Measurements from ENCODE around the gene TMEM130.
A peak's percentile ranks its signal among the peaks of the same experiment; 100 is the strongest.

The TMEM130 gene

DNA sequence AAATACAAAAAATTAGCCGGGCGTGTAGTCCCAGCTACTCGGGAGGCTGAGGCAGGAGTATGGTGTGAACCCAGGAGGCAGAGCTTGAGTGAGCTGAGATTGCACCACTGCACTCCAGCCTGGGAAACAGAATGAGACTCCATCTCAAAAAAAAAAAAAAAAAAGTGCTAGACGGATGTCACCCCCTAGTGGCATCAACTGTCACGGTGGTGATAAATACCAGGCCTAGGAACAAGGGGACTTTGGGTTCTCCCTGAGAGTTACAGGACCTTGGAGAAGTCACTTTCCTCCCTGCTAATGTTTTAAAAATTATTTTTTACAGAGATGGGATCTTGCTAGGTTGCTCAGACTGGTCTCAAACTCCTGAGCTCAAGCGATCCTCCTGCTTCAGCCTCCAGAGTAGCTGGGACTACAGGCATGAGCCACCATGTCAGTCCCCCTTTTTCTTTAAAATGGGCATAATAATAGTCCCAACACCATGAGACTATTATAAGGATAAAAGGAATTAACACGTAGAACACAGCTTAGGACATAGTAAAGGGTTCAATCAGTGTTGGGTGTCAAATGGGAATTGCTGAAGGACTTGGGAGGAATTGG is 2.6 kb upstream of the TMEM130 start:
- Mint-ChIP-seq H3K9me3 (no peaks in the 10 kb centered on the region), H3K4me3 (no peak overlapping the region), H3K4me1 (no peaks in the 10 kb centered on the region), H3K27me3 (peaks cover 11% of the 10 kb centered on the region), H3K27ac (ENCODE audit: low read depth) (no peak overlapping the region), H3K36me3 (ENCODE audit: insufficient read depth) (peaks cover 4% of the 10 kb centered on the region)
- DNase-seq (ENCODE audit: low spot score in 2 of 2) (no peak), ATAC-seq (replicated peaks; ENCODE audit: extremely low read depth, poor library complexity, severe bottlenecking) (peak; percentile 37)

DNA sequence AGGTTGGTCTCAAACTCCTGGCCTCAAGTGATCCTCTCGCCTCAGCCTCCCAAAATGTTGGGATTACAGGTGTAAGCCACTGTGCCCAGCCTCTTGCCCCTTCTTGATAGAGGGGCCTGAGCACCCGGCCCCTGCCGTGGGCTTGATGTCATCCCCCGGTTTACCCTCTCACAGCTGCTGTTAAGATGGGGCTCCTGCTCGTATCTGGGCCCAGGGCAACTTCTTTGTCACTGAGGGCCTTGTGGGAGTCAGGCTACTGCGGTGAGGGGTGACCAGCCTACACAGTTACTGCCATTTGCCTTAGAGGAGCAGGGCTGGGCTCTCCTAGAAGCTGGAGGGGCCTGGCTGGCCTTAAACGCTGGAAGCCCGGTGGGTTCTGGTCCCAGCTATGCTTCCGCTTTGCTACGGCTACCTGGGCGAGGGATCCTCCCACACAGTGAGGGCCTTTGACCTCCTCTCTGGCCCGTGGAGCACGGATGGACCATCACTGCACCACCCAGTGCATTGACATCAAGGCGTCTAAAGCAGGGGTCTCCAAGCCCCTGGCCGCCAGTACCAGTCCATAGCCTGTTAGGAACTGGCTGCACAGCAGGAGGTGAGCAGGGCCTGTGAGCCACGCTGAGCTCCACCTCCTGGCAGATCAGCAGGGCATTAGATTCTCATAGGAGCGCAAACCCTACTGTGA is 1.1 kb upstream of the TMEM130 start:
- Mint-ChIP-seq H3K4me1 (no peaks in the 10 kb centered on the region), H3K27me3 (peaks cover 15% of the 10 kb centered on the region), H3K4me3 (peak overlapping the region; percentile 69), H3K9me3 (no peaks in the 10 kb centered on the region), H3K36me3 (ENCODE audit: insufficient read depth) (peaks cover 2% of the 10 kb centered on the region), H3K27ac (ENCODE audit: low read depth) (no peak overlapping the region)
- DNase-seq (ENCODE audit: low spot score in 2 of 2) (no peak), ATAC-seq (replicated peaks; ENCODE audit: extremely low read depth, poor library complexity, severe bottlenecking) (no peak)

DNA sequence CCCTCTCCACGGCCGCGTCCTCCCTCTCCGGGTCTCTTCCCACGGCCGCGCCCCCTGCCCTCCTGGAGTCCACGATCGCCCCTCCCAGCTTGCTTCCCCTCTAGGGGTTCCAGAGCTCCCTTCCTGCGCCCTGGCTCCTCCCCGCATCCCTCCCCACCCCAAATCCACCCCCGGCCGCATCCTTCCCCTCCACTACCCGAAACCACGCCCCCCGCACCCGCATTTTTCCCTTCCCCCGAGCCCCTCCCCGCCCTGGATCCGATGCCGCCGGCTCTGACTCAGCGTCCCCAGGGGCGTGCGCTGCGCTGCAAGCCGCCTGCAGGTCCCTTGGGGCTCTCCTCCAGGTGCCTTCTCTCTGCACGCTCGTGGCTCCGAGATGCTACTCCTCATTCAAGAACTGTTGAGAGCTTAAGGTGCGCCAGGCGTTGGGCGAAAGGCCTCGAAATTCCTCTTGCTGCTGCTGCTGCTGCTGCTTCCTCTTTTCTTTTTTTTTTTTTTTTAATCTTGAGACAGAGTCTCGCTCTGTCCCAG is 372 bp upstream of the TMEM130 start:
- DNase-seq (ENCODE audit: low spot score in 2 of 2) (no peak), ATAC-seq (replicated peaks; ENCODE audit: extremely low read depth, poor library complexity, severe bottlenecking) (no peak)
- Mint-ChIP-seq H3K36me3 (ENCODE audit: insufficient read depth) (peaks cover 2% of the 10 kb centered on the region), H3K27ac (ENCODE audit: low read depth) (no peak overlapping the region), H3K27me3 (peaks cover 15% of the 10 kb centered on the region), H3K4me1 (no peaks in the 10 kb centered on the region), H3K4me3 (peak overlapping the region; percentile 69), H3K9me3 (no peaks in the 10 kb centered on the region)

DNA sequence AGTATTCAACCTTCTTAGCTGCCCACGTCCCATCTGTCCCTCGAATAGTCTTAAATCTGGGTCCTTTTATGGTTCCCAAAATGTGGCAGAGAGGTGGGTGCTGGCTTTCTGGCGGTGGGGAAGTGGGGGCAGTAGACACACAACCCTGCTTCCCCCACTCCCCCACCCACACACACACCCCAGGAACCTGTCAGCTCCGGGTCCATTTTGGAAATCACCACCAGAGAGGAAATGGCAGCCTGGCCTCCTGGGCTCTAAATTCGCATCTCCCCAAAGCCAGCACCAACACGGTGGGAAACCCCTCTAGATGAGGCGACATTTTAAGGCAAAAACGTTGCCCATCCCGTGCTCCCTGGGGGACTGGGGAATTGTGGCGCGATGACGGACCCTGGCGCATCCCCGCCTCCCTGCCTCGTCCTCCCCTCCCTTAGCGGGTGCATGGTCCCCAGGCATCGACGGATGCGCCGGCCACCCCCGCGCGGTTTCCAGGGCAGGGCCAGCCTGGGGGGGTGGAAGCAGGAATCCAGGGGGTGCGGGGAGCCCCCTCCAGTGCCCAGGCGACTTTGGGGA is 702 bp downstream of the TMEM130 start:
- peaks cover 15% of the 10 kb centered on the region for H3K27me3 Mint-ChIP-seq
- H3K4me1 Mint-ChIP-seq, result no peaks in the 10 kb centered on the region
- DNase-seq (ENCODE audit: low spot score in 2 of 2), result no peak
- no peak for ATAC-seq (replicated peaks; ENCODE audit: extremely low read depth, poor library complexity, severe bottlenecking)
- peak overlapping the region; percentile 13 for H3K4me3 Mint-ChIP-seq
- no peaks in the 10 kb centered on the region for H3K36me3 Mint-ChIP-seq (ENCODE audit: insufficient read depth)
- no peaks in the 10 kb centered on the region for H3K9me3 Mint-ChIP-seq
- H3K27ac Mint-ChIP-seq (ENCODE audit: low read depth), result no peak overlapping the region

DNA sequence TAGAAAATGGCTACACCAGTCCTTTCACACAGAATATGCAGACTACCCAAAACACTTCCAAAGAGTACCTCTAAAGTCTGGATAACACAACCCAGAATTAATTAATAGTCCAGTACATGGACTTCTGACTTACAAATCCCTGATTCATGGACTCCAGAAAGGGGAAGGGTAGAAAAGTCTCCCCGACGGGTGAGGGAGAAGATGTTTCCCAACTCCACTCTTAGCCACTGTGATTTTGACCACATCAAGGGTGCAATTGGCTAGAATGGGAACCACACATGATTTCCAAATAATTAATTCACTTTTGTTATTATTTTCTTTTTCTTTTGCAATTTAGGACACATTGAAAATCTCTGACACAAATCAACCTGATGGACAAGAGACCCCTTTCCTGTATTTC is 1.4 kb downstream of the TMEM130 start:
- Mint-ChIP-seq H3K36me3 (ENCODE audit: insufficient read depth) (no peaks in the 10 kb centered on the region), H3K27ac (ENCODE audit: low read depth) (no peak overlapping the region), H3K27me3 (peaks cover 15% of the 10 kb centered on the region), H3K4me3 (no peak overlapping the region), H3K9me3 (no peaks in the 10 kb centered on the region), H3K4me1 (no peaks in the 10 kb centered on the region)
- no peak for ATAC-seq (replicated peaks; ENCODE audit: extremely low read depth, poor library complexity, severe bottlenecking)
- no peak for DNase-seq (ENCODE audit: low spot score in 2 of 2)

DNA sequence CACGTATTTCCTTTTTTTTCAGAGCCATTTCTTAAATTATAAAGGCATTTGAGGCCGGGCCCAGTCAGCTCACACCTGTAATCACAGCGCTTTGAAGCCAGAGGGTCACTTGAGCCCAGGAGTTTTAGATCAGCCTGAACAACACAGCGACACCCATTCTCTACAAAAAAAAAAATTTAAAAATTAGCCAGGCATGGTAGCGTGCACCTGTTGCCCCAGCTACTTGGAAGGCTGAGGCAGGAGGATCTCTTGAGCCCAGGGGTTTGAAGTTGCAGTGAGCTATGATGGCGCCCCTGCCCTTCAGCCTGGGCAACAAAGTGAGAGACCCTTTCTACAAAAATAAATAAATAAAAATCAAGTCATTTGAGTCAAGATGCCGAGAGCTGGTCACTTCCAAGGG is 3.0 kb downstream of the TMEM130 start:
- Mint-ChIP-seq H3K4me1 (no peaks in the 10 kb centered on the region), H3K9me3 (no peaks in the 10 kb centered on the region), H3K27me3 (peaks cover 15% of the 10 kb centered on the region), H3K4me3 (no peak overlapping the region), H3K36me3 (ENCODE audit: insufficient read depth) (peaks cover 3% of the 10 kb centered on the region), H3K27ac (ENCODE audit: low read depth) (no peak overlapping the region)
- DNase-seq (ENCODE audit: low spot score in 2 of 2) (no peak), ATAC-seq (replicated peaks; ENCODE audit: extremely low read depth, poor library complexity, severe bottlenecking) (no peak)

DNA sequence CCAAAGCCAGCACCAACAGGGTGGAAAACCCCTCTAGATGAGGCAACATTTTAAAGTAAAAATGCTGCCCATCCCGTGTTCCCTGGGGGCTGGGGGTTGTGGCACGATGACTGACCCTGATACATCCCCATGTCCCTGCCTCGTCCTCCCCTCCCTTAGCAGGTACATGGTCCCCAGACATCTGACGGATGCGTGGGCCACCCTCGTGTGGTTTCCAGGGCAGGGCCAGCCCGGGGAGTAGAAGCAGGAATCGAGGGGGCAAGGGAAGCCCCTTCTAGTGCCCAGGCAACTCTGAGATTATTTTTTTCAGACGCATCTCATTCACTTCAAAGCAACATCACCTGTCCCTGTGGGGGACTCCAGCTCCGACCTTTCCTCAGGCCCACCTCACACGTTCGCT is 3.5 kb downstream of the TMEM130 start:
- ATAC-seq (replicated peaks; ENCODE audit: extremely low read depth, poor library complexity, severe bottlenecking) (no peak), DNase-seq (ENCODE audit: low spot score in 2 of 2) (no peak)
- H3K4me1 Mint-ChIP-seq, result no peaks in the 10 kb centered on the region
- no peak overlapping the region for H3K4me3 Mint-ChIP-seq
- no peak overlapping the region for H3K27ac Mint-ChIP-seq (ENCODE audit: low read depth)
- H3K9me3 Mint-ChIP-seq, result no peaks in the 10 kb centered on the region
- peaks cover 15% of the 10 kb centered on the region for H3K27me3 Mint-ChIP-seq
- peaks cover 3% of the 10 kb centered on the region for H3K36me3 Mint-ChIP-seq (ENCODE audit: insufficient read depth)

DNA sequence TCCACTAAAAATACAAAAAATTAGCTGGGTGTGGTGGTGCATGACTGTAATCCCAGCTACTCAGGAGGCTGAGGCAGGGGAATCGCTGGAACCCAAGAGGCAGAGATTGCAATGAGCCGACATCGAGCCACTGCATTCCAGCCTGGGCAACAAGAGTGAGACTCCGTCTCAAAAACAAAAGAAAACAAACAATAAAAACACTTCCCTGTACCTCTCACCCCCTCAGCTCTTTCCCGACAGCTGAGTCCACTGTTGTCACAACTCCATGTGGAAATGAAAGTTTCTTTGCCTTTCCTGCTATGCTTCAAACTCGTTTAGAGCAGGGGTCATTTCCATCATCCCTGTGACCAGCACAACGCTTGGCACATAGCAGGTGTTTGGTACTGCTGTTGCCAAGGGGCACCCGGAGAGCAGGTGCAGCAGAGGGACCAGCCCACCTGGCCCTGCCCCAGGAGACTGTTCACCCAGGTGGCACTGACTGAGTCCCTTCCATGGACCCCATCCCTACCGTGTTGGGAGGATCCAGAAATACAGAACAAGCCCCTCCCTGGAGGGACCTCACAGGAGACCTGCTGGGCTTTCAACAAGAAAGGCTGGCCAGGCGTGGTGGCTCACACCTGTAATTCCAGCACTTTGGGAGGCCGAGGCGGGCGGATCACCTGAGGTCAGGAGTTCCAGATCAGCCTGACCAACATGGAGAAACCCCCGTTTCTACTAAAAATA is 4.9 kb downstream of the TMEM130 start:
- no peak for DNase-seq (ENCODE audit: low spot score in 2 of 2)
- peaks cover 24% of the 10 kb centered on the region for H3K27me3 Mint-ChIP-seq
- H3K9me3 Mint-ChIP-seq, result no peaks in the 10 kb centered on the region
- H3K36me3 Mint-ChIP-seq (ENCODE audit: insufficient read depth), result peaks cover 3% of the 10 kb centered on the region
- no peak overlapping the region for H3K4me3 Mint-ChIP-seq
- H3K4me1 Mint-ChIP-seq, result no peaks in the 10 kb centered on the region
- H3K27ac Mint-ChIP-seq (ENCODE audit: low read depth), result no peak overlapping the region
- no peak for ATAC-seq (replicated peaks; ENCODE audit: extremely low read depth, poor library complexity, severe bottlenecking)

DNA sequence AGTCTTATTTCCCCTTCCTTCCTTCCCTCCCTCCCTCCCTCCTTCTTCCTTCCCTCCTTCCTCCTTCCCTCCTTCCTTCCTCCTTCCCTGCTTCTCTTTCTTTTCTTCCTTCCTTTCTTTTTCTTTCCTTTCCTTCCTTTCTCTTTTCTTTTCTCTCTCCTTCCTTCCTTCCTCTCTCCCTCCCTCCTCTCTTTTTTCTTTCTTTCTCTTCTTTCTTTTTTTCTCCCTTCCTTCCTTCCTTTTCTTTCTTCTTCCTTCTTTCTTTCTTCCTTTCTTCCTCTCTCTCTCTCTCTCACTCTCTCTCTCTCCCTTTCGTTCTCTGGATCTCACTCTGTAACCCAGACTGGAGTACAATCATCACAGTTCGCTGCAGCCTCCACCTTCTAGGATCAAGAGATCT is 6.2 kb downstream of the TMEM130 start:
- Mint-ChIP-seq H3K9me3 (no peaks in the 10 kb centered on the region), H3K4me1 (no peaks in the 10 kb centered on the region), H3K27me3 (peaks cover 37% of the 10 kb centered on the region), H3K36me3 (ENCODE audit: insufficient read depth) (peaks cover 3% of the 10 kb centered on the region), H3K27ac (ENCODE audit: low read depth) (no peak overlapping the region), H3K4me3 (no peak overlapping the region)
- no peak for DNase-seq (ENCODE audit: low spot score in 2 of 2)
- no peak for ATAC-seq (replicated peaks; ENCODE audit: extremely low read depth, poor library complexity, severe bottlenecking)

DNA sequence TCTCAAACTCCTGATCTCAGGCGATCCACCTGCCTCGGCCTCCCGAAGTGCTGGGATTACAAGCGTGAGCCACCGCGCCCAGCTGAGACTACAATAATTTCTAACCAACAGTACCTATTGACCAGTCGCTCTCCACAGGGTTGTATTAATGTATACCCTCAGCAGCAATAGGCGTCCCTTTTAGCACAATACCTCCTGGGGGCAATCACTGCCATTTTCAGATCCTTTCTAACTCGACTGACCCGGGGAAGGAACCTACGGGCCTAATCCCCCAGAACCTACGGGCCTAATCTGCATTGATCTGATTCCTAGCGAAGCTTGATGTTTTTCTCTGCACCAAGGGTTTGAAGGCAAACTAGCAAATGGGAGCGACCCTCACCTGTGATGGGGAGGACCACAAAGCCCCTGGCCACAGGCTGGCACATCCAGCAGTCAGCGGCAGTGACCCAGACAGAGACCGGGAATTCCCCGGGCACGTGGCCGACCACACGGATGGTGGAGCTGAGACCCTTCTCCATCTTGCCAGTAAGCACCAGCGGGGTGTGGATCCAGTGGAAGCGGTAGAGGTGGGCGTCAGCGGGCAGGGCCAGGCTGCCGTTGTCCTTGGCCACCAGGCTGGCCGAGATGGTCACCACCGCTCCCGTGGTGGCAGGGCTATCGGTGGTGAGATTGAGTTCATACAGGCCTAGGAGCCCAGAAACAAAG is 6.9 kb downstream of the TMEM130 start:
- Mint-ChIP-seq H3K27ac (ENCODE audit: low read depth) (no peak overlapping the region), H3K4me3 (no peak overlapping the region), H3K27me3 (peaks cover 37% of the 10 kb centered on the region), H3K9me3 (no peaks in the 10 kb centered on the region), H3K36me3 (ENCODE audit: insufficient read depth) (peaks cover 3% of the 10 kb centered on the region), H3K4me1 (no peaks in the 10 kb centered on the region)
- ATAC-seq (replicated peaks; ENCODE audit: extremely low read depth, poor library complexity, severe bottlenecking), result no peak
- no peak for DNase-seq (ENCODE audit: low spot score in 2 of 2)

DNA sequence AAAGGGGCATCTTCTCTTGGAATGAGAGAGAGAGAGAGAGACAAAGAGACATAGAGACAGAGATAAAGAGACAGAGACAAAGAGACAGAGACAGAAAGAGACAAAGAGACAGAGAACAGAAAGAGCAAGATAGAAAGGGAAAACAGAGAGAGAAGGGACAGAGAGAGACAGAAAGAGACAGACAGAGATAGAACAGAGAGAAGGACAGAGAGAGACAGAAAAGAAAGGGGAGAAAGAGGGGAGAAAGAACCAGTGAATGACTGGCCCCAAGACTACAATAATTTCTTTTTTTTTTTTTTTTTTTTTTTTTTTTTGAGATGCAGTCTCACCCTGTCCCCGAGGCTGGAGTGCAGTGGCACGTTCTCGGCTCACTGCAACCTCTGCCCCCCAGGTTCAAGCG is 7.6 kb downstream of the TMEM130 start:
- peaks cover 30% of the 10 kb centered on the region for H3K27me3 Mint-ChIP-seq
- H3K4me1 Mint-ChIP-seq, result no peaks in the 10 kb centered on the region
- DNase-seq (ENCODE audit: low spot score in 2 of 2) (no peak), ATAC-seq (replicated peaks; ENCODE audit: extremely low read depth, poor library complexity, severe bottlenecking) (no peak)
- peak overlapping the region; percentile 4 for H3K27ac Mint-ChIP-seq (ENCODE audit: low read depth)
- H3K36me3 Mint-ChIP-seq (ENCODE audit: insufficient read depth), result peaks cover 3% of the 10 kb centered on the region
- no peak overlapping the region for H3K4me3 Mint-ChIP-seq
- no peaks in the 10 kb centered on the region for H3K9me3 Mint-ChIP-seq

DNA sequence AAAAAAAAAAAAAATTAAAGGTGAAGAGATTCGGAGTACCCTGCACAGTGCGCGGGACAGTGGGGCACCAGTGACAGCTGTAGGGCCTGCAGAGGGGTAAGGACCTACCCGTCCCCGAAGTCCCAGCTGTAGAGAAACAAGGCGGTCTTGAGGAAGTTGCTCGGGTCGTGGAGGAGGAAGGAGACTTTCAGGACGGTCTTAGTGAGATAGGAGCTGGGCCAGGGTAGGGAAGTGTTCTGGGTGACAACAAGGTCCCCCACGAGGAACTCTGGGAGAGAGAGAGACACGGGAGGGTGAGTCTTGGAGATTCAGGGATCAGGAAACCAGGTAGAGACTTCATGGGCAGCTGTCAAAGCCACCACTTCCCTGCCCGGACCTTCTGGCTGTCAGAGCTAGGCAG is 9.7 kb downstream of the TMEM130 start:
- Mint-ChIP-seq H3K27ac (ENCODE audit: low read depth) (no peak overlapping the region), H3K4me3 (no peak overlapping the region), H3K4me1 (no peaks in the 10 kb centered on the region), H3K36me3 (ENCODE audit: insufficient read depth) (peaks cover 3% of the 10 kb centered on the region), H3K9me3 (no peaks in the 10 kb centered on the region), H3K27me3 (peaks cover 28% of the 10 kb centered on the region)
- ATAC-seq (replicated peaks; ENCODE audit: extremely low read depth, poor library complexity, severe bottlenecking) (no peak), DNase-seq (ENCODE audit: low spot score in 2 of 2) (no peak)
